HL-60 (cell line): ENCODE results near the gene IKZF3.

Experiments used
- DNase-seq, 2 experiments: peaks; one replicate each; pipeline ENCODE4 v3.0.0-alpha.2; 2010 to 2020; ENCODE audit warnings: low read depth in 1 of 2, low spot score in 1 of 2
- H3K27ac ChIP-seq: fragments of 250-450 bp; sonication (Bioruptor Pico); replicated peaks from 2 replicates; pipeline ENCODE4 v1.5.1; 2020; ENCODE audit warnings: mild to moderate bottlenecking, moderate library complexity
- H3K27me3 ChIP-seq: fragments of 250-450 bp; sonication (Bioruptor Pico); 2 replicates; pipeline ENCODE4 v1.5.1; 2021; ENCODE audit warnings: mild to moderate bottlenecking, moderate library complexity; ENCODE audit not compliant: insufficient read depth, poor library complexity, severe bottlenecking
- H3K4me3 ChIP-seq: replicated peaks from 2 replicates; pipeline ENCODE4 v1.5.1; 2011; ENCODE audit warnings: mild to moderate bottlenecking, control low read depth, low read length; ENCODE audit not compliant: insufficient read depth
- GABPA ChIP-seq: IDR thresholded peaks from 2 replicates; pipeline ENCODE4 v1.6.1; 2012; ENCODE audit warnings: low read depth
- POLR2AphosphoS5 ChIP-seq: IDR thresholded peaks from 2 replicates; pipeline ENCODE4 v1.6.1; 2012; ENCODE audit warnings: low read depth
- SPI1 ChIP-seq: IDR thresholded peaks from 2 replicates; pipeline ENCODE4 v1.6.1; 2012; ENCODE audit warnings: low read depth, mild to moderate bottlenecking, borderline replicate concordance
- TF ChIP-seq, protein P1 (sequence below): IDR thresholded peaks from 2 replicates; pipeline ENCODE4 v1.6.1; 2012; ENCODE audit warnings: low read depth; ENCODE audit not compliant: insufficient replicate concordance
- TF ChIP-seq, protein P2 (sequence below): IDR thresholded peaks from one replicate; pipeline ENCODE4 v1.5.1; 2011; ENCODE audit warnings: low read length, control low read depth, inconsistent platforms; ENCODE audit not compliant: insufficient read depth

The IKZF3 gene

DNA sequence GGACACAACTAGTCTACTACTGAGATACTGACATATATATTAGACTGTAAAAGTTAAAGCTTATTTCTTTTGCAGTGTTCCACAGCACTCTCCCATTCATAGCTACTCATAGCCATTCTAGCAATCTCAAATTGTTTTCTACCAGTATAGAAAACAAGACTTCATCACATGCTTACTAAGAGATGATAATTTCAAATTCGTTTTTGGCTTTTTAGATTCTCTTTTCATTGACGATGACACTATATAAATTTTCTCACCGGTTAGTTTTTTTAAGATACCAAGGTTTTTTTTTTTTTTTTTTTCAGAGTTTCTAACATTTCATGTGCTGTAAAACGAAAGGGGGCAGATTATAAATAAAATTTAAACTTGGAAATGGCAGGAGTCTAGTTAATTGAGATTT lies 17.9 kb downstream of the IKZF3 start:
- DNase-seq = no peak
- Histone ChIP-seq H3K27ac (no peak overlapping the region), H3K27me3 (peaks cover 5% of the 10 kb centered on the region), H3K4me3 (no peak overlapping the region)
- TF ChIP-seq GABPA = no peak
- no peak for TF ChIP-seq POLR2AphosphoS5
- TF ChIP-seq, protein P1, sequence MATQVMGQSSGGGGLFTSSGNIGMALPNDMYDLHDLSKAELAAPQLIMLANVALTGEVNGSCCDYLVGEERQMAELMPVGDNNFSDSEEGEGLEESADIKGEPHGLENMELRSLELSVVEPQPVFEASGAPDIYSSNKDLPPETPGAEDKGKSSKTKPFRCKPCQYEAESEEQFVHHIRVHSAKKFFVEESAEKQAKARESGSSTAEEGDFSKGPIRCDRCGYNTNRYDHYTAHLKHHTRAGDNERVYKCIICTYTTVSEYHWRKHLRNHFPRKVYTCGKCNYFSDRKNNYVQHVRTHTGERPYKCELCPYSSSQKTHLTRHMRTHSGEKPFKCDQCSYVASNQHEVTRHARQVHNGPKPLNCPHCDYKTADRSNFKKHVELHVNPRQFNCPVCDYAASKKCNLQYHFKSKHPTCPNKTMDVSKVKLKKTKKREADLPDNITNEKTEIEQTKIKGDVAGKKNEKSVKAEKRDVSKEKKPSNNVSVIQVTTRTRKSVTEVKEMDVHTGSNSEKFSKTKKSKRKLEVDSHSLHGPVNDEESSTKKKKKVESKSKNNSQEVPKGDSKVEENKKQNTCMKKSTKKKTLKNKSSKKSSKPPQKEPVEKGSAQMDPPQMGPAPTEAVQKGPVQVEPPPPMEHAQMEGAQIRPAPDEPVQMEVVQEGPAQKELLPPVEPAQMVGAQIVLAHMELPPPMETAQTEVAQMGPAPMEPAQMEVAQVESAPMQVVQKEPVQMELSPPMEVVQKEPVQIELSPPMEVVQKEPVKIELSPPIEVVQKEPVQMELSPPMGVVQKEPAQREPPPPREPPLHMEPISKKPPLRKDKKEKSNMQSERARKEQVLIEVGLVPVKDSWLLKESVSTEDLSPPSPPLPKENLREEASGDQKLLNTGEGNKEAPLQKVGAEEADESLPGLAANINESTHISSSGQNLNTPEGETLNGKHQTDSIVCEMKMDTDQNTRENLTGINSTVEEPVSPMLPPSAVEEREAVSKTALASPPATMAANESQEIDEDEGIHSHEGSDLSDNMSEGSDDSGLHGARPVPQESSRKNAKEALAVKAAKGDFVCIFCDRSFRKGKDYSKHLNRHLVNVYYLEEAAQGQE = no peak

DNA sequence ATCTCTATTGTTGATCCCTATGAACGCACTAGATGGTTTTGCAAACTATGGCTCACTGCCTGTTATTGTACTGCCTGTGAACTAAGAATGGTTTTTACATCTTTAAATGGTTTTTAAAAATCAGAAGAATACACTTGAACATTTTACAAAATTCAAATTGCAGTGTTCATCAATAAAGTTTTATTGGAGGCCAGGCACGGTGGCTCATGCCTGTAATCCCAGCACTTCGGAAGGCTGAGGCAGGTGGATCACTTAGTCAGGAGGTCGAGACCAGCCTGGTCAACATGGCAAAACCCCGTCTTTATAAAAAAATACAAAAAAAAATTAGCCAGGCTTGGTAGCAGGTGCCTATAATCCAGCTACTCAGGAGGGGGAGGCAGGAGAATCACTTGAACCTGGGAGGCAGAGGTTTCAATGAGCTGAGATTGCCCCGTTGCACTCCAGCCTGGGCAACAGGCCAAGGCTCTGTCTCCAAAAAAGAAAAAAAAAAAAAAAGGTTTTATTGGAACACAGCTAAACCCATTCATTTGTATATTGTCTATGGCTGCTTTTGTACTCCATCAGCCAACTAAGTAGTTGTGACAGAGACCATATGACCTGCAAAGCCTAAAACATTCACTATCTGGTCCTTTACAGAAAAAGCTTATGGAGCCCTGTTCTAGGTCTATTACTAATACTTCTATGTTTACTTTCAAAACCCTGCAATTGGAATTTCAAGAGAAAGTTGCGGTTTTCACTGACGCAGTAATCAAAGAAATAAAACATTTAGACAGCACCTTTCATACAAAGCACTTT lies 18.9 kb downstream of the IKZF3 start:
- H3K27ac ChIP-seq = no peak overlapping the region

GRCh38 chr17:39841134-39841683 lies 22.9 kb downstream of the IKZF3 start:
- H3K27ac ChIP-seq = no peak overlapping the region
- TF ChIP-seq GABPA (no peak), POLR2AphosphoS5 (no peak), SPI1 (no peak)
- TF ChIP-seq, protein P2, sequence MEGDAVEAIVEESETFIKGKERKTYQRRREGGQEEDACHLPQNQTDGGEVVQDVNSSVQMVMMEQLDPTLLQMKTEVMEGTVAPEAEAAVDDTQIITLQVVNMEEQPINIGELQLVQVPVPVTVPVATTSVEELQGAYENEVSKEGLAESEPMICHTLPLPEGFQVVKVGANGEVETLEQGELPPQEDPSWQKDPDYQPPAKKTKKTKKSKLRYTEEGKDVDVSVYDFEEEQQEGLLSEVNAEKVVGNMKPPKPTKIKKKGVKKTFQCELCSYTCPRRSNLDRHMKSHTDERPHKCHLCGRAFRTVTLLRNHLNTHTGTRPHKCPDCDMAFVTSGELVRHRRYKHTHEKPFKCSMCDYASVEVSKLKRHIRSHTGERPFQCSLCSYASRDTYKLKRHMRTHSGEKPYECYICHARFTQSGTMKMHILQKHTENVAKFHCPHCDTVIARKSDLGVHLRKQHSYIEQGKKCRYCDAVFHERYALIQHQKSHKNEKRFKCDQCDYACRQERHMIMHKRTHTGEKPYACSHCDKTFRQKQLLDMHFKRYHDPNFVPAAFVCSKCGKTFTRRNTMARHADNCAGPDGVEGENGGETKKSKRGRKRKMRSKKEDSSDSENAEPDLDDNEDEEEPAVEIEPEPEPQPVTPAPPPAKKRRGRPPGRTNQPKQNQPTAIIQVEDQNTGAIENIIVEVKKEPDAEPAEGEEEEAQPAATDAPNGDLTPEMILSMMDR = no peak
- TF ChIP-seq, protein P1 = no peak
- peaks cover 5% of the 10 kb centered on the region for H3K27me3 ChIP-seq
- DNase-seq = no peak
- no peak overlapping the region for H3K4me3 ChIP-seq

More for the DNA sequence above, 18.9 kb downstream of the IKZF3 start:
- no peak for DNase-seq
- H3K4me3 ChIP-seq = no peak overlapping the region
- peaks cover 5% of the 10 kb centered on the region for H3K27me3 ChIP-seq
- TF ChIP-seq SPI1 (no peak), GABPA (no peak), POLR2AphosphoS5 (no peak)
- TF ChIP-seq, protein P2 = no peak
- TF ChIP-seq, protein P1 = no peak
